GM20000 (cell line): ENCODE measurements around the gene SP110.

Experiments used
- DNase-seq: peaks from one replicate; pipeline ENCODE4 v3.0.0; 2012; ENCODE audit warnings: low spot score
- TF ChIP-seq, protein P1 (sequence below): IDR thresholded peaks from 2 replicates; pipeline ENCODE4 v1.5.1; 2012; ENCODE audit warnings: mild to moderate bottlenecking, control low read depth; ENCODE audit errors: extremely low read depth, missing control alignments

Gene SP110

DNA sequence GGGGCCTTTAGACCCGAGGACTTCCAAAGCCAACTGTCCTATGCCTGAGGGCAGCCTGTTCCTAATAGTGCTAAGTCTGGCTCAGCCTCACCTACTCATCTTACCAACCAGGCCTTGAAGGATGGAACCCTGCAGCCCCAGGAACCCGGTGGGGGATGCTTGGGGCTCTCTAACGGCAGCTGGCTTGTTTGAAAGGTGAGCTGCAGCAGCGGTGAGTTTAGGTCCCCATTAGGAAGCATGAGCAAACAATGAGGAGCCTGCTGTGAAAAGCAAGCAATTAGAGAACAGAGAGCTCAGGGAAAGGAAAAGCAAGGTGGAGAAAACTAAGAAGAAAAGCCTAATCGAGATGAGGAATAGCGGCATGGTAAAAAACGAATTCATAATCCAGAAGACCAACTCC lies 39.9 kb downstream of the SP110 start:
- DNase-seq = no peak

DNA sequence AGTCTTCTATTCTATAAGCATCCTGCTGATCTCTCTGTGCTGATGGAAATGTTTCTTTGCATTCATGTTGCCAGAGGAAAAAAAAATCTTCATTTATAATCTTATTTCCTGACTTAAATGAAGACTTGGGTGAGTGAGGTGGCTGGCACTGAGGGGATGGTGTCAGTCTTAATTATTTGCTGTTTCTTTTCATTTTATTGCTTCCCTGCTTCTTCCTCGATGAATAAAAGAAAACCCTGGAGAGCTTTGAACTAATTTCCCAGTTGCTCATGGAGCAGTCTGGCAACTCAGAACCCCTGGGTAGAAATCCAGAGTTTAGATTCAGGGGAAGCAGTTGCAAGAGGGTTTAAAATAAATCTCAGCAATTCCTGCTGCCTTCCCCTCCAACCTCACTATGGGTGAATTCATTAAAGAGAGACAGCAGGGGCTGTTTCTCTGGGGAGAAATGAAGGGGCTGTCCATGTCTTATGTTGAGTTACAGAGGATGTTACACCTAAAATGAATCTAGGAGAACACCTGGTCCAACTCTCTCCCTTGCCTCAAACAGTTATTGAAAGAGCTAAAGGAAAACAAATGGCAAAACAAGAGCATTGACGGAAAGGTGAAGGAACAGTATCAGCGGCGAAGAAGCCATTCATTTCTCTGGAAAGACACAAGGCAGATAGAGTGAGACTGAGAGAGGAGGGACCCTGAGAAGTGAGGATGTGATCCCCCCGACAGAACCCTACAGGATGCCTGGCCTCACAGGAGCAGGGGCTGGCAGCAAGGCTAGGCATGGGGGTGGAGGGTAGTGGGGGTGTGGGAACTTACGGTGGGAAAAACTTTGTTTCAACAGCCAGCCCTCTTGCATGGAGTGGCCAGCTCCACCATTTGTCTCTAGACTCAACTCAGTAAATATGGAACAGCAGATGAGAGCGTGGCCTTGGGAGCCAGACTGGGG lies 41.0 kb downstream of the SP110 start:
- TF ChIP-seq, protein P1, sequence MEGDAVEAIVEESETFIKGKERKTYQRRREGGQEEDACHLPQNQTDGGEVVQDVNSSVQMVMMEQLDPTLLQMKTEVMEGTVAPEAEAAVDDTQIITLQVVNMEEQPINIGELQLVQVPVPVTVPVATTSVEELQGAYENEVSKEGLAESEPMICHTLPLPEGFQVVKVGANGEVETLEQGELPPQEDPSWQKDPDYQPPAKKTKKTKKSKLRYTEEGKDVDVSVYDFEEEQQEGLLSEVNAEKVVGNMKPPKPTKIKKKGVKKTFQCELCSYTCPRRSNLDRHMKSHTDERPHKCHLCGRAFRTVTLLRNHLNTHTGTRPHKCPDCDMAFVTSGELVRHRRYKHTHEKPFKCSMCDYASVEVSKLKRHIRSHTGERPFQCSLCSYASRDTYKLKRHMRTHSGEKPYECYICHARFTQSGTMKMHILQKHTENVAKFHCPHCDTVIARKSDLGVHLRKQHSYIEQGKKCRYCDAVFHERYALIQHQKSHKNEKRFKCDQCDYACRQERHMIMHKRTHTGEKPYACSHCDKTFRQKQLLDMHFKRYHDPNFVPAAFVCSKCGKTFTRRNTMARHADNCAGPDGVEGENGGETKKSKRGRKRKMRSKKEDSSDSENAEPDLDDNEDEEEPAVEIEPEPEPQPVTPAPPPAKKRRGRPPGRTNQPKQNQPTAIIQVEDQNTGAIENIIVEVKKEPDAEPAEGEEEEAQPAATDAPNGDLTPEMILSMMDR = no peak
- DNase-seq = no peak

More for the DNA sequence above, 39.9 kb downstream of the SP110 start:
- TF ChIP-seq, protein P1 = no peak

DNA sequence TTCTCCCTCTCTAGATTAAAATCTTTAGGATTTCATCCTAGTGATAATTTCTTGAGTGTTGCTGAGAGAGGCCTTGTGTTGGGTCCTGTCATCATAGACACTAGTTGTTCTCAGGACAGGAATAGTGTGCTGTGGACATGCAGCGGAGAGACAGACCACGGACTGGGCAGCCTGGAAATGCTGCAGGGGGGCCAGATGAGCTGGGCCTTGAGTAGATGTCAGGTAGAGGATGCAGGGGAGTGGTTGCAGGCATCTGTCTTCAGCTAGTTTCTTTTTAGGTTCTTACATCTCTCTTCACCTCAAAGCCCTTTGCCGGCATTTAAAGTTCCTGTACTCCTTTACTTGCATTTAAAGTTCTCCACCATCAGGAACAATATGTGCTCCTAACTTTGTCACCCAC lies 42.8 kb downstream of the SP110 start:
- TF ChIP-seq, protein P1 = no peak
- DNase-seq = no peak

DNA sequence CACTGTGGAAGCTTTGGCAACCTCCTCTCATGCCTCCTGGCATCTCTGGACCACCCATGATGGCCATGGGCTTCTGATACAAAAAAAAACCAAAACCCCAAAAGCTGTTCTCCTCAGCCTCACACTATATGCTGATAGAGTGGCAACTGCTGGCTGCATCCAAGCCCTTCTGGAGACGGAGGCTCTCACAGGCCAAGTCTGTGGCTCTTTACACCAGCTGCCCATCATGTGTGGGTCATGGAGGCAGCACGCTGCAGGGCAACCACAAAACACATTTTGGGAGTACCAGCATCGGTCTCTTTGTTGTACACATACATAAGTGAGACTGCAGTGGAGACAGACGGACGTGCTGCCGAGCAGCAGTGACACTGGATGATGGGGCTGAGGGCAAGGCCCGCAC lies 45.3 kb downstream of the SP110 start:
- DNase-seq = no peak
- TF ChIP-seq, protein P1 = no peak

DNA sequence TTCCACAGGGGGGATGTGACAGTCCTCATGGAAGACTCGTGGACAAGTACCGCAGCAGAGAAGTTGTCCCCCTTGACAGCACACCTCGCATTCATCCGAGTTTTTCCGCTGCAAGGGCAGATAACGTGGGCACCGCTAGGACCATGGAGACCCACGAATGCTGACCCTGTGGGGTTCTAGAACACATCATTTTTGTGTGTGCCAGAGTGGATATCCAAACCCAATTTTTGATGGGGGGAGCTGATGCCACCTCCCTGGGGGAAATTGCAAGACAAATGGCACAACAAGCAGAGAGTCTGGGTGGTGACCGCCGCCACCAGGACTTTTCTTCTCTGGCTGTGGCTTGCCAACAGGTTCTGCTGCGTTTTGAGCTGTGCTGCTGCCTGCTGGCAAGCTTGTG lies 46.9 kb downstream of the SP110 start:
- no peak for DNase-seq
- TF ChIP-seq, protein P1 = no peak

DNA sequence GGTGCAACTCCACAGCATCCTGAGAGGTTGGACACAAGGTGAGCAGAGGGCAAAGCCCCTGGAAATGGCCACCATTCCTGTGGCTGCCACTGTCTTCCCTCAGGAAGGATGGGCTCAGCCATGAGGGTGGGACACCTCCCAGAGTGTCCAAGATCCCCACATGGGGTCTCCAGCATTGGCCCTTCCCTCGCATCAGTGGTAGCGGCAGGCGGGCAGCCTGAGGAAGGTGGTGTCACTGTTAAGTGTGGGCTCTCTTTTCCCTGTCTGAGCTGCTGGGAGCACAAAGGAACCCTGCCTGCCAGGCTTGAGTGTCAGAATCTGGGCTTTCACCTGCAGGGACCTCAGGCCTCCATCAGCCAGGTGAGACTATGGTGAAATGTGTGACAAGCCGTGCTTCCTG lies 47.6 kb downstream of the SP110 start:
- TF ChIP-seq, protein P1 = no peak
- no peak for DNase-seq

DNA sequence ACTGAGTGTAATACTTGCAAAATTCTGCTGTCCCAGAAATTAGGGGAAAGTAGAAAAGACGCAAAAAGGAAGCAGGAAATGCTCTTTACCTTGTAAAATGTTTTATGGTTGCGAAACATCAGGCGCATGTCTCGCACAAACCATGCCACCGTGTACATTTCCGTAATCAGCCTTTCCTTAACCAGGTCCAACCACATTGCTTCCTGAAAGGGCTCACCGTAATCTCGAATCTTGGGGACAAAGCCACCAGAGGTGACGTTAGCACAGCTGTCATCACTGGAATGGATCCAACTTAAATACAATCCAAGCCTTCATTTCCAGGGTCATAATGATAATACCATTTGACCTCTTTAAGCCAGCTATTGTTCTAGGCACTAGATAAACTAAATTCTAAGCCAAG lies 49.3 kb downstream of the SP110 start:
- DNase-seq = no peak
- TF ChIP-seq, protein P1 = no peak
